GOT3 (cell line): ENCODE results near the gene CLEC18A.
"Not testable (repeated sequence)": the region's sequence is repeated elsewhere in the genome, so short reads cannot be mapped to it uniquely, and the experiment has no call there.

ENCODE experiments used
- DNase-seq: peaks from one replicate; lab custom pipeline; 2025; ENCODE audit warnings: mixed read lengths; lab: John Stamatoyannopoulos, UW

Gene CLEC18A

DNA sequence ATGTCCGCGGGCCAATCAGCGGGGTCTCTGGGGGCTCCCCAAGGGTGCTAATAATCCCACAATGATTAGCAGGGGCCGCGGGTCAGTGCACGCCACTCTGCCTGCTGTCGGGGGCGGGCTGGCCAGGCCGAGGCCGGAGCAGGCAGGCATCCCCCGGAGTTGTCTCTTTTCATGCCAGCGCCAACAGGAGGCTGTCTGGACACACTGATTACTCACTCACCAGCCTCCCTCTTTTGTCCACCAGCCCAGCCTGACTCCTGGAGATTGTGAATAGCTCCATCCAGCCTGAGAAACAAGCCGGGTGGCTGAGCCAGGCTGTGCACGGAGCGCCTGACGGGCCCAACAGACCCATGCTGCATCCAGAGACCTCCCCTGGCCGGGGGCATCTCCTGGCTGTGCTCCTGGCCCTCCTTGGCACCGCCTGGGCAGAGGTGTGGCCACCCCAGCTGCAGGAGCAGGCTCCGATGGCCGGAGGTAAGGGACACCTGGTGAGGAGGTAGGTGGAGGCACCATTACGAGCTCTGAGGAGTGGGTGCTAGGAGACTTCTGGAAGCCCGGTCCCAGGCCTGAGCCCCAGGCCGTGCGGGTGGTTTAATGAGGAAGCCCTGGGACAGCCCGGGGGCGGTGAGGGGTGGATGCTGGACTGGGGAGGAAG, at the start of gene CLEC18A:
Gene CLEC18A, plus strand, starts transcription at position 318 of the 655 bp plus-strand sequence. Its CDS starts 33 bp downstream, at position 351.
- DNase-seq: not testable (repeated sequence)

DNA sequence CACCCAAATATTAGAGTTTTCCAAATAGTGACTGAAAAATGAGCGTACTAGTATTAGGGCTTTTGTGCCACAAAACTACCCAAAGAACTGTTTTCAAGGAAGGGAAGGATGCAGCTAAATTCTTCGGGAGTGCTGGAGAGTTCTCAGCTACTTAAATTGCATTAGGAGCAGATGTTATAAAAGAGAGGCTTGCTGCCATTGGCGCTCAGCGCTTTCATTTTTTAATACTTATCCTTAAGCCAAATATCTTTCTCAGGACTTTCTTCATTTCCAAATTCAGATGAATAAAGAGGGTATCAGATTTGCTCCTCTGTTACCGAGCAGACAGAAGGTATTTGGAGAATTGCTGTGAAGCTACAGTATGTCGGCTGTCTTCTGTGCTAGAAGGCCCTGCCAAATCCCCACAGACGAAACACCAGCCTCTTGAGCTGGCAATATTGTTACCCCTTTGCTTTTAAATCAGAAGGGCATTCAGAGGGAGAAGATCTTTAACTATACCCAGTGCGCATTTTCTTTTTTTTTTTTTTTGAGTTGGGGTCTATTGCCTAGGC, 47.2 kb upstream of the CLEC18A start:
- no peak for DNase-seq

DNA sequence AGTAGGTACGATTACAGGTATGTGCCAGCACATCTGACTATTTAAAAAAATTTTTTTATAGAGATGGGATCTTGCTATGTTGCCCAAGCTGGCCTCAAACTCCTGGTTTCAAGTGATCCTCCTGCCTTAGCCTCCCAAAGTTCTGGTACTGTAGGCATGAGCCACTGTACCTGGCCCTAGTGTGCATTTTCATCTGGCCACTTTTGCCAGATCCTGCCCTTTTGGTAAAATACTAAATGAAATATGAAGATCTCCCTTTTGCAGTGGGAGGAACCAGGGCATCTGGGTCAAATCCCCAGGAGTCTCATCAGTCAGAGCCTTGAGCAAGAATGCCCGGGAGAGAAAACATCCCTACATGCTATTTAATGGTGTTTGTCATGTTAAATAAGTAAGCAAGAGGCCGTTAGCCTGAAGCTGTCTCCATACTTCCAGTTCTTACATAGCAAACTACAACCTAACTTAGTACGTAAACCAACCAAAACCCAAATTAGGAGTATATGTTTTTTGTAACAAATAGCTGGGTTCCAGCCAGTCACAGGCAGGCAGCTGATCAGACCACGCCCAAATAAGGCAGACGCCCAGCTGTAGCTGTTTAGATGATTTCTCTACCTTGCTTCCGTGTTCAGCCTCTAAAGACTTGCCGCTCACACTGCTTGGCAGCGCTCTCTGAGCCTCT, 46.5 kb upstream of the CLEC18A start:
- DNase-seq: no peak

DNA sequence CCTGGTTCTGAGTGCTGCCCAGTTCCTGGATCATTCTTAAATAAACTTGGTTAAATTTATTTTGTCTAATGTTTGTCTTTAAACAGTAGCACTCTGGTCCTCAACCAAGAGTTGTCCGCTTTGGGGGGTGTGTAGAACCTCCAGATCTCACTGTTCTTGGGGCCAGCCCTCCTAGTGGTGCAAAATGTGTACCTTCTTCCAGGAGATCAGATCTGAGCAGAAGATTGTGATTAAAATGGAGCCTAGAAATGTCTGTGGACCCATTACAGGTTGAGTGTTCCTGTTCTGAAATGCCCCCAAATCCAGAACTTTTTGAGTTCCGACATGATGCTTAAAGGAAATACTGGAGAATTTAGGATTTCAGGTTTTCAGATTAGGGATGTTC, 46.0 kb upstream of the CLEC18A start:
- no peak for DNase-seq

DNA sequence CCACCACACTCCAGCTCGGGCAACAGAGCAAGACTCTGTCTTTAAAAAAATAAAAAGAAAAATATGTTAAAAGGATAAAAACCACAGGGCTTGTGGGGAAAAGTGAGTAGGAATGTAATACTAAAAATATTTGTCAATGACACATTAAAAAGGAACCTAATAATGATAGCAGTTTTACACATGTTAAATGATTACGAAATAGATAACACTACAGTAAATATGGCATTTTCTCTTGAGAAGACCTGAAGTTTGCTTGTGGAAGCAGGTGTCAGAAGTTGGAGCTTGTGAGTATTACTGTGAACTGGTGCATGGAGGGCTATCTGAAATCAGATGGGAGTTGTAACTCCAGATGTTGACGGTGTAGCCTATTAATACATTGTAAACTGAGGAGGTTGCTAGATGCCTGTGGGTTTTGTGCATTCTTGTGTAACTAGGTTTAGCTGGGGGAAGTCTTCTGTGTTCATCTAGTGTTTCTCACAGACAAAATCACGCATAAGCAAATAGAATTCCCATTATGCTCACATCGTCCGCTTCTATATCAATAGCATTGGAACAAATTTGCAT, 44.2 kb upstream of the CLEC18A start:
- no peak for DNase-seq

DNA sequence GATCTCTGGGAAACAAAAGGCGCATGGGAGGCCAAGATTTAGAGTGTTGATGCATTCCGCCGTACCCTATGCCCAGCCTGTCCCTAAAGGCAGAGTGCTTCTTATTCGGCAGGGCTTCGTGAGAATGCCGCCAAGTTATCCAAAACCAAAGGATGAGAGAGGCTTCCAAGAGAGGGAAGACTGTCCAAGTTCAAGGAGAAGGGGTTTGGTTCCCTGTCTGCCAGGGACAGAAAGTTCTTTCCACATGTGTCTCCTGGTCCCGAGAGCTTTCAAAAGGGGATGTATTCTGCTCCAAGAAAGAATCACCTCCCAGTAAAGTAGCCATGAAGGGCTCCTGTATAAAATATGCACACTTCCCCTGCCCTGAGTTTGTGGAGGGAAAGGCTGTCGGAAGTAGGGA, 42.1 kb upstream of the CLEC18A start:
- DNase-seq: no peak

DNA sequence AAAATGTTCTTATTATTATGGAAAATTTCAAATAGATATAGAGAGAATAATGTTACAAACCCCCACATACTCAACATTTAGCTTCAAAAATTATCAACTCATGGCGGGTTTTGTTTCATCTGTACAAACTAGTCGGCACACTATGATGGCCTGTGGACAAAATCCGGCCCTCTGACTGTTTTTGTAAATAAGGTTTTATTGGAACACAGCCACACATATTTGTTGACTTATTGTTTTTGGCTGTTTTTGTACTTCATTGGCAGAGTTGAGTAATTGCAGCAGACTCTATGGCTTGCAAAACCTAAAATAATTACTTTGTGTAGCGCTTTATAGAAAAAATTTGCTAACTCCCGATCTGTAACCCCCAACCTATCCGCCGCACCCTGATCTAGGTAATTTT, 41.4 kb upstream of the CLEC18A start:
- no peak for DNase-seq

DNA sequence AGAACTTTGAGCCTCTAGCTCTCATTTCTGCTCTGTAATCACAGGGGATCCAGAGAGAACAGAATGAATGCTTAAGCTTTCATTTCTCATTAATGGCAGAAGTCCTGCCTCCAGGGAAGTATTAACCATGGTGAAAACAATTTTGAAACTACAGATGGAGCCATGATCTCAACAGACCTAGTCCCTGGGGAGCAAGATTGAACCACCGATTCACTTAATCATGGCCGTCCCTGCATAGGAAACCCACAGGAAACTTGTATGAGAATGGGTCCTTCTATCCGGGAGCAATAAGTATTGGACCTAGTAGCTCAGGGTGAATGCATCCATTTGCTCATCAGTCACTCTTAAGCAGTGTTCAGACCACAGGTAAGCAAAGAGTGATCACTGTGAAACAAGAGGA, 40.2 kb upstream of the CLEC18A start:
- DNase-seq: no peak

DNA sequence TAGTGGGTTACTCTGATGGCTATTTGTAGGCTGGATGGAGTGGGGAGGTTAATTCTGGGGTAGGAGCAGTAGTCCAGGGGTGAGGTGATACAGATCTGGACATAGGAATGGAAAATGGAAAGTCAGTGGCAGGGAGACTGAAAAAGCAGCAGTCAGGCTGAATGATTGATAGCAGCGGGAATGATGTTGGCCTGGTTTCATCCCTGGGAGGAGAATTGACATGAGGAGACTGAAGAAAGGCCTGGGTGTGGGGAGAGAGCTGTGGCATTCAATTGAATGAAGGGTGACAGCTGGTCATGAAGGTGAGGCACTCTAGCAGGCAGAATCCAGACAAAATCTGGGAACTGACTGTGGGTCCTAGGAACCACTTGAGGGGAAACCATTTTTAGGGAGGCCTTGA, 34.7 kb upstream of the CLEC18A start:
- DNase-seq: no peak

DNA sequence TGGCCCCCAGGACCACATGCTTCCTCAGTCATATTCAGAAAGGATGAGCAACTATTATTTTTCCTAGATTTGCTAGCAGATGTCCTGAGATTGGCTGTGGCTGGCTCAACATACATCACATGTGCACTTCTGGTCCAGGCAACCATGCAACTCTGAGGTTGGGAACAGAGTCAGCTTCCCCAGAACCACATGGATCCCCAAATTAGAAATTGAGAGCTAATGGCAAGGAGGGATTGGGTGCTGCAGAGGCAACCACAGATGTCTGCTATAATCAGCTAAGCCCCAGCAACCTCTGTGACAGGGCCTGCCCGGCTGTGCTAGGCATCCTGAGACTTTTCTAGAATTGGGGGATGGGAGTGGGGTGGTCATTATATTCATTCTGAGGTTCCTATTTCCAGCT, 33.8 kb upstream of the CLEC18A start:
- no peak for DNase-seq

DNA sequence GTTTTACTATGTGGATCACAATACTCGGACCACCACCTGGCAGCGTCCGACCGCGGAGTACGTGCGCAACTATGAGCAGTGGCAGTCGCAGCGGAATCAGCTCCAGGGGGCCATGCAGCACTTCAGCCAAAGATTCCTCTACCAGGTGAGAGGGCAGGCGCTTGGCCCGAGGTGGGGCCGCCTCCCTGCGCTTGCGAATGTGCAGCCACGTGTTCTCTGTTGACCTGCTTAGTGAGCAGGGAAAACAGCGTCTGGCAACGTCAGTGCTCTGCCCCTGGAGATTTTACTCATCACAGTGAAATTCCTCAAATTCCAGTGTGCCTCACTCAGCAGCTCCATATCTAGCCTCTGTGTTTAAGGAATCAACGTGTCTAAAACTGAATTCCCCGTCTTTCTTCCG, 33.4 kb upstream of the CLEC18A start:
- no peak for DNase-seq

DNA sequence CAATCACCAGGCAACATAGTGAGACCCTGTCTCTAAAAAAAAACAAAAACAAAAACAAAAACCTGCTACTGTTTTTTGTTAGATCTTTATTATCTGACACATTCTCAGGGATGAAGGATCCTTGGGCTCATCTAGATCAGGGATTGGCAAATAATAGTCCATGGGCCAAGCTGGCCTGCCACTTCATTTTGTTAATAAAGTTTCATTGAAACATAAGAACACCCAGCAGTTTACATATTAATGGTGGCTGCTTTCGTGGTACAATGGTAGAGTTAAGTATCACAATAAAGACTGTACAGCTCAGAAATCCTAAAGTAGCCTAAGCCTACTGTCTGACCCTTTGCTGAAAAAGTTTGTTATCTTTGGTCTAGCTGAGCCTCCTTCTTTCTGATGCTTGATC, 32.9 kb upstream of the CLEC18A start:
- no peak for DNase-seq

DNA sequence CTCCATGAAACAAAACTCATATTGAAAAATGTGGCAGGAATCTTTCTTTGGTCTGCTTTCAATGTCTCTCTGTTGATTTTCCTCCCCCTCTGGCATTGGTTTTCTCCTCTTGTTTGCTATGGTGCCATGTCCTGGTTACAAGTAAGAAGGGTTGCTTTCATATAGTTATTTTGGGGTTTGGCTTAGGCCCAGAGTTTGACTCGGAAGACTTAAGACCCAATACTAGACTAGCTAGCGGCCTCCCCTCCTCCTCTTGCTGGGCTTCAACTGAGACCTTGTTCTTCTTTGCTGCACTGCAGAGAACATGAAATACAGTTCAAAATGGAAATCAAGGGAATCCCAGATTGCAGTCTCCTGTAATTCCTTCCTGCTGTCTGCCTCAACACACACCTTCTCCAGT, 30.0 kb upstream of the CLEC18A start:
- no peak for DNase-seq

DNA sequence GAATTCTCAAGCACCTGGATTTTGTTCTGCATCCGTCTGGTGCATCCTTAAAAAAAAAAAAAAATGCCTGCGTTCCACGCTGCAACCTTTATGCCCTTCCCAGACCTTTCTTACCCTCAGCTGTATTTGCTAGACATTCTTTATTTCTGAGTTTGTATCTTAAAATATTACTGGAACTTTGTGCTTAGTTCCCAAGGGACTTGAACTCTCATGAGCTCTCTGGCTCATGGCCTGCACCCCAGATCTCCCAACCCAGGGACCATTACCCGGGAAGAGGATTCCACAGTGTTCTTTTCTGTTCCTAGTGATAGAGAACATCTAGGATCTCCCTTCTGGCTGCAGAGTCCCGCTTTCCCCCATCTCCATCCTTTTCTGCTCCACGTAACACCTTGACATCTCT, 28.9 kb upstream of the CLEC18A start:
- DNase-seq: no peak

DNA sequence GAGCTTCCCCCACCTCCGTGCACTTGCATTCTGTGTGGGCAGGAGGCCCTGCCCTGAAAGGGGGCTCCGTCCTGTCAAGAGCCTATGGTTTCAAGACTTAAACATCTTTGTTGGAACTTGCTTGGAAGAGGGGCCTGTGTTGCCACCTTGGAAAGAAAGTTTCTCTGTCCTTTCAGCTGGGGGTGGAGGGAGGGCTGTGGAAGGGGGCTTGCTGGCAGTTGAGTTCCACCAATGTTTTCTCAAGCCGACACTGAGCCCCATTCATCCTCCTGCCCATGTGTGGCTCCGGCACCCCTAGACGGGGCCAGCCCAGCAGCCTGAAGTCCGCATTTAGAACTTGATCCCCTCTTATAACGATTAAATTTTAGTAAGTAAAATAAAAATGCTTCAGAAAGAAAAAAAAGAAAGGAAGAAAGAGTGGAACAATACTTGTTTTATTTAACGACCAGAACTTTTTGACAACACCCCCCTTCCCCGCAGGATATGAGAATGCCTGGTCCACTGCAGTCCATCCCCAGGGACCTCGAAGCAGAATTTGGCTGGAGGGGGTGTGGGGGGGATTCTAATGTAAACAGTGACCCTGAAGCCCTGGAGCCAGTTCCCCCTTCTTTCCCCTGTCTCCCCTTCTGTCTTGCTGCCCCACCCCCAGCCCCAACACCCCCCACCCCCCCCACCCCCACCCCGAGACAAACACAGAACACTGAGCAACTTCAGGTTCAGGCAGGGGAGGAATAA, 26.9 kb upstream of the CLEC18A start:
- DNase-seq: no peak

DNA sequence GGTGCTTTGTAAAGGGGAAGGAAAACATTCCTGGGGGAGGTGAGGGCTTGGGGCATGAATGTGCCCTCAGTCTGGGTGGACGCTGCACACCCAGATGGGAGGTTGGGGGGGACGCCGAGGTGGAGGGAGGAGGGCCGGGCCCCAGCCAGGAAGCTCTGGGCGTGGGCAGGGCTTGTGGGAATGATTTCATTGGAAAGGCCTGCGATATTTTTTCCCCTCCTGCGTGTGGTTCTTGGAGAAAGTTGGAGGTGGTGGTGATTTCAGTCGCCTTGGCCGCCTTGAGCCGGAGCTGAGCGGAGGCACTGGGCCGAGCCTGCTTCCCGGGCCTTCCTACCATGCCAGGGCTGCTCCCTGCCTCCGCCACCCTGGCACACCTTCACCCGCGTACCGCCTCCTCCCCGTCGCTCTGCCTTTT, 26.4 kb upstream of the CLEC18A start:
- no peak for DNase-seq

DNA sequence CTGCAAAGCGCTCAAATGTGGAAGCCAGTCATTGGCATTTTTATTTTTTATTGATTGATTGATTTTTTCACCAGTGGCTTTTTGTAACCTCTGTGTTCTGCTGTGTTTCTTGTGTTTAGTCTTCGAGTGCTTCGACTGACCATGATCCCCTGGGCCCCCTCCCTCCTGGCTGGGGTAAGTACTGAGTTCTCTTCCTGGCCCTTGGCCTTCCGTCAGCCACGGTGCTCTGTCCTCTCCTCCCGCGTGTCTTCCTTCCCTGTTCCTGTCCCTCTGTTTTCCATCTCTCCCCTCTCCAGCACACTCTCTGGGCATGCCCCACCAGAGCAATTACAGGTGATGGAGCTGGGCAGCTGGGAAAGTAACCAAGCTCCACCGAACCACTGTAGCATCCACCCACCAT, 25.8 kb upstream of the CLEC18A start:
- DNase-seq: no peak

DNA sequence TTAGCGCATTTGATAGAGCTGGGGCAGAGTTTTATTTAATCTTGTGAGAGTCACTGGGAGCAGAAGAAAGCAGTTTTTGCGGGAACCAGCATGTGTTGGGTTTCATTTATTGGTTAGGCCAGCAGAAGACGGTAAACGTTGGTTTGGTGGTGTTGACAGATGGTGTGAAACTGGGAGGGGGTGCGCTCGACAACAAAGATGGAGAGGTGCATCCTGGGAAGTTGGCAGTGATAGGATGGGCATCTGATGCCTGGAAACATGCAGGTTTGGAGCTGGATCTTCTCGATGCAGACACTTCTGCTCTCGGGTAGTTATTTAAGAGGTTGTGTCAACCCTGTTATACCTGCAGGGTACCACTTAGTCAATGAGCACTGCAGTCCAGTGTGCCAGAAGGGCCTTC, 24.9 kb upstream of the CLEC18A start:
- no peak for DNase-seq

DNA sequence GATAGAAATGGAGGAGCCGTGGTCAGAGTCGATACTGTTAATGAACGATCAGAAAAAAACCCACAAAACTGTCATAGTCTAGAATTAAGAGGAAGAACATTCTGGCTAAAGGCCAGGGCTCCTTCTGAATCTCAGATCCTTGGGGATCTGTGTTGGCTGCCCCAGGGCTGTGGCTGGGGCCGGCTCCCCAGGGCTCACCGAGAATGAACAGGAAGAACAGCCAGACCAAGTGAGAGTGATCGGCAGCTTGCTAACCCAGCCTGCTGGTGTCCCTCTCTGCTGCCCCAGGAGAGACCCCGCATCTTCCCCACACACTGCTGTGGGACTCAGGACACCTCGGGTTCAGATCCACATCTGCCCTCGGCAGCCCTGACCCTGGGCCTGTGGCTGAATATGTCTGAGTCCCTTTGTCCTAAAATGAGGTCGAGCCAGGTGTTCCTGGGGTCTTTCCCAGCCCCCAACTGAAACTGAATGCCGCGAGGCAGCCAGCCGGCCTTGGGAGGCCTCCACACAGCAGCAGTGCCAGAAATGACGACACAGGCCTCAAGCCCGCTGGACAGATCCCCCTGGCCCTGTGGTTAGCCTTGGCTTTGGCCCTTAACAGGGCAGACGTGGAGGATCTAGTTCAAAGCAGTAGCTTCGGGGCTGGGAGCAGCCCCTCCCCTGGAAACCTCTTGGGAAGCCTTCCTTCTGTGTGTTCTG, 23.9 kb upstream of the CLEC18A start:
- DNase-seq: no peak

DNA sequence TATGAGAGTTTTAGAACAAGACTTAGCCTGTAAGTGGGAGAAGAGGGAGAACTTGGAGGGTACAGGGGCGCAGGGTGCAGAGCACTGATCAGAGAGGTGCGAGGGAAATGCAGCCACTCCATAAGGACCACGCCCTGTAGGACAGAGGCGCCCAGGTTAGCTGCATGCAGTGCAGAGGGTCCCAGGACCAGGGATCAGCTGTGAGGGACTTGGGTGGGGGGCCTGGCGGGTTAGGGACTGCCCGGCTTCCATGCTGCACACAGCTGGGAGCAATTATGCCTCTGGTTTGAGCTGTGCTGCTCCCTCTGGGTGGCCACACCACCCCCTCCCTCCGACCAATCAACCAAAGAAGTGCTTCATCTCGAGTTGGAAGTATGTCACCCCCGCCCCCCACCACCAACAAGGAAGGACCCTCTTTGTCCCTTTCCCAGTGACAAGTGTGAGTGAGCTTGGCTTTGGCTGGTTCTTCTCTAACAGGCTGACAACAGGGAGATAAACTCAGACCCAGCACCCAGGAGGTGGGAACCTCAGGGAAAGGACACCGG, 22.2 kb upstream of the CLEC18A start:
- DNase-seq: no peak

DNA sequence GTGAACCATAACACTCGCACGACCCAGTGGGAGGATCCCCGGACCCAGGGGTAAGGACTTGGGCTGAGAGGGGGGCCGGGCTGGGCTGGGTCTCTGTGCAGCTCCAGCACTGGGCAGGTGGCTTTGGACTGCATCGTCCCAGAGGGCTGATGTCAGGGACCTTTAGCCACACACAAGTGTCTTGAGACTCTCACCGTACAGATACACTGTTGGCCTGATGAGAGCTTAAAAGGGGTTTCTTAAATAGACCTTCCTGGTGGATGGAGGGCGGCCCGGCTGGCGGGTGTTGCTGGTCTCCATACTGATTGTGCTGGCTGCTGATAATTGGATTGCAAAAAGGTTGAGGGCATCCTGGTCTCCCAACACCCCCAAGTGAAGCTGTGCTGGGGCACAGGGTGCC, 21.7 kb upstream of the CLEC18A start:
- no peak for DNase-seq
